HPDE6-E6E7 (cell line): ENCODE results near the gene EMC1.
"Not testable (repeated sequence)": the region's sequence is repeated elsewhere in the genome, so short reads cannot be mapped to it uniquely, and the experiment has no call there.

ENCODE experiments used
- DNase-seq: peaks from one replicate; pipeline ENCODE4 v3.0.0; 2011; ENCODE audit warnings: missing footprints; ENCODE audit errors: extremely low spot score

EMC1 gene

GRCh38 chr1:19260211-19261138 lies 9.2 kb upstream of the EMC1 start:
- DNase-seq, result peak; percentile 90

- DNase-seq, result no peak
Measured at GRCh38 chr1:19258353-19258752, 7.0 kb upstream of the EMC1 start.

GRCh38 chr1:19257178-19257914 lies 6.0 kb upstream of the EMC1 start:
- DNase-seq, result no peak

- DNase-seq, result not testable (repeated sequence)
Measured at GRCh38 chr1:19256301-19256700, 5.0 kb upstream of the EMC1 start.

- DNase-seq, result no peak
Measured at GRCh38 chr1:19255288-19255687, 4.0 kb upstream of the EMC1 start.

GRCh38 chr1:19254416-19254815 lies 3.1 kb upstream of the EMC1 start:
- DNase-seq, result no peak

- DNase-seq, result no peak
Measured at GRCh38 chr1:19250629-19251304, 557 bp downstream of the EMC1 start.

GRCh38 chr1:19240673-19241538 lies 10.4 kb downstream of the EMC1 start:
- DNase-seq, result peak; percentile 68

- no peak for DNase-seq
Measured at GRCh38 chr1:19239876-19240275, 11.4 kb downstream of the EMC1 start.

- no peak for DNase-seq
Measured at GRCh38 chr1:19234224-19234623, 17.1 kb downstream of the EMC1 start.

GRCh38 chr1:19232524-19232846 lies 18.8 kb downstream of the EMC1 start:
- no peak for DNase-seq

GRCh38 chr1:19231736-19232523 lies 19.4 kb downstream of the EMC1 start:
- not testable (repeated sequence) for DNase-seq

- no peak for DNase-seq
Measured at GRCh38 chr1:19229828-19230325, 21.4 kb downstream of the EMC1 start.

GRCh38 chr1:19229229-19229628 lies 22.1 kb downstream of the EMC1 start:
- no peak for DNase-seq

- no peak for DNase-seq
Measured at GRCh38 chr1:19222979-19223824, 28.1 kb downstream of the EMC1 start.

- no peak for DNase-seq
Measured at GRCh38 chr1:19222573-19222972, 28.8 kb downstream of the EMC1 start.

GRCh38 chr1:19220991-19221390 lies 30.3 kb downstream of the EMC1 start:
- no peak for DNase-seq

- DNase-seq, result no peak
Measured at GRCh38 chr1:19220080-19220846, 31.1 kb downstream of the EMC1 start.

- DNase-seq, result no peak
Measured at GRCh38 chr1:19219451-19219850, 31.9 kb downstream of the EMC1 start.
